ENCODE data around the gene CYP26A1.

- TF ChIP-seq EZH2phosphoT487 (IDR thresholded peaks at IDR 0.05; ENCODE audit: insufficient read depth, low read depth) (no peak), EZH2 (IDR thresholded peaks at IDR 0.05; ENCODE audit: insufficient read depth, poor library complexity, severe bottlenecking) (no peak)
Observed at GRCh38 chr10:93087846-93088245, 14.2 kb downstream of the CYP26A1 start.
